GM12878 (cell line): ENCODE data around the gene METTL27. TPM values are rescaled to one million over a fixed set of nuclear protein-coding genes. Genes with fewer than 3 reads are reported as not detected.

Experiments used
- ATF7 ChIP-seq: fragments of 450-650 bp; IDR thresholded peaks from 2 replicates; pipeline ENCODE4 v1.6.1; 2016; ENCODE audit warnings: low read depth, mild to moderate bottlenecking
- HSF1 ChIP-seq: fragments of 150-350 bp; IDR thresholded peaks from 2 replicates; pipeline ENCODE4 v1.6.1; 2014; ENCODE audit warnings: mild to moderate bottlenecking, low read depth, low read length
- IKZF2 ChIP-seq, 2 experiments: fragments of 450-650 bp; IDR thresholded peaks; 2 replicates each; pipeline ENCODE4 v1.6.1; 2017; ENCODE audit warnings: mild to moderate bottlenecking in 2 of 2, moderate library complexity in 2 of 2
- MAX ChIP-seq: IDR thresholded peaks from 2 replicates; pipeline ENCODE4 v1.6.1; 2012; ENCODE audit warnings: low read depth, low read length, improper control_type of control experiment
- MLLT1 ChIP-seq: fragments of 450-650 bp; IDR thresholded peaks from 2 replicates; pipeline ENCODE4 v1.6.1; 2016; ENCODE audit warnings: mild to moderate bottlenecking
- NBN ChIP-seq: fragments of 450-650 bp; IDR thresholded peaks from 2 replicates; pipeline ENCODE4 v1.6.1; 2016
- PAX8 ChIP-seq: fragments of 450-650 bp; IDR thresholded peaks from 2 replicates; pipeline ENCODE4 v1.6.1; 2017; ENCODE audit warnings: mild to moderate bottlenecking, moderate library complexity
- PBX3 ChIP-seq: IDR thresholded peaks from 2 replicates; pipeline ENCODE4 v1.6.1; 2011; ENCODE audit warnings: mild to moderate bottlenecking, low read depth, low read length, moderate library complexity; ENCODE audit not compliant: insufficient replicate concordance
- PML ChIP-seq: IDR thresholded peaks from 2 replicates; pipeline ENCODE4 v1.6.1; 2012; ENCODE audit warnings: low read length, inconsistent platforms
- POLR2AphosphoS5 ChIP-seq: IDR thresholded peaks from 2 replicates; pipeline ENCODE4 v1.6.1; 2011; ENCODE audit warnings: mild to moderate bottlenecking, low read length, inconsistent platforms
- POU2F2 ChIP-seq: IDR thresholded peaks from 3 replicates; pipeline ENCODE4 v1.6.1; 2011; ENCODE audit warnings: low read depth, mild to moderate bottlenecking, low read length, borderline replicate concordance
- RAD21 ChIP-seq: IDR thresholded peaks from 2 replicates; pipeline ENCODE4 v1.6.1; 2011; ENCODE audit warnings: mild to moderate bottlenecking, low read depth, low read length, moderate library complexity; ENCODE audit not compliant: insufficient read depth
- SMAD5 ChIP-seq: IDR thresholded peaks from 2 replicates; pipeline ENCODE4 v1.6.1; 2016; ENCODE audit warnings: antibody characterized with exemption, low read depth
- SREBF1 ChIP-seq: IDR thresholded peaks from 2 replicates; pipeline ENCODE4 v1.6.1; 2012; ENCODE audit warnings: mild to moderate bottlenecking, low read length
- STAT3 ChIP-seq: IDR thresholded peaks from 2 replicates; pipeline ENCODE4 v1.6.1; 2011; ENCODE audit warnings: low read depth, low read length, improper control_type of control experiment
- ZBED1 ChIP-seq: IDR thresholded peaks from 2 replicates; pipeline ENCODE4 v1.6.1; 2016; ENCODE audit warnings: borderline replicate concordance
- ZBTB33 ChIP-seq: fragments of 450-650 bp; IDR thresholded peaks from 2 replicates; pipeline ENCODE4 v1.6.1; 2017; ENCODE audit warnings: mild to moderate bottlenecking
- ZNF24 ChIP-seq: fragments of 450-650 bp; IDR thresholded peaks from 2 replicates; pipeline ENCODE4 v1.6.1; 2017; ENCODE audit warnings: antibody characterized with exemption, mild to moderate bottlenecking
- ZNF384 ChIP-seq: IDR thresholded peaks from 2 replicates; pipeline ENCODE4 v1.6.1; 2012; ENCODE audit warnings: low read depth, mild to moderate bottlenecking, low read length, improper control_type of control experiment, borderline replicate concordance
- ZNF687 ChIP-seq: fragments of 450-650 bp; IDR thresholded peaks from 2 replicates; pipeline ENCODE4 v1.6.1; 2017; ENCODE audit warnings: mild to moderate bottlenecking, moderate library complexity
- polyA plus RNA-seq, 11 experiments: library from polyadenylated mRNA; depleted of rRNA in 4 of 11; unstranded in 6 of 11; stranded (reverse) in 5 of 11; fragments of >200 nt; fragmentation: Nextera tagmentation in 4 of 11; fragmentation: Illumina TruSeq in 1 of 11; extraction: Ambion mirVana in 4 of 11; extraction: Trizol in 1 of 11; gene quantifications; 1 replicate in 1 of 11; 2 replicates in 10 of 11; pipeline versions ENCODE4 v1.2.1 to v1.2.3, GENCODE V29; 2011 to 2016; ENCODE audit warnings: inconsistent platforms in 2 of 11, missing spikeins in 2 of 11, low read depth in 1 of 11
- total RNA-seq, 4 experiments: library from RNA; depleted of rRNA in 3 of 4; stranded (reverse); fragments of >200 nt in 3 of 4; fragmentation: Illumina TruSeq in 1 of 4; extraction: Trizol in 1 of 4; gene quantifications; 2 replicates each; pipeline versions ENCODE4 v1.2.1 to v1.2.3, GENCODE V29; 2013 to 2021

METTL27 gene
- total and polyA plus RNA-seq, 10 of the 15 experiments (the other 5 are each of a cell fraction or from before 2014, with no cell fraction given) = 0.10 to 3.4 (median 0.68) TPM

GRCh38 chr7:73851410-73852338 lies 9.4 kb upstream of the METTL27 start (continued):
- TF ChIP-seq MLLT1 = no peak
- no peak for TF ChIP-seq PML
- no peak for TF ChIP-seq ZBED1
- TF ChIP-seq NBN = 0 out of 2 replicates have a peak, but pooled peaks have one; percentile 19
- TF ChIP-seq ATF7 = peak; percentile 94
- TF ChIP-seq SMAD5 = no peak
- TF ChIP-seq MAX = no peak
- no peak for TF ChIP-seq PBX3
- TF ChIP-seq RAD21 = no peak
- TF ChIP-seq ZNF687 = no peak
- peak; percentile 78 to 81 for TF ChIP-seq IKZF2 (IDR thresholded peaks at IDR 0.05)
- peak; percentile 46; the same call in 1 of the 2 replicates for TF ChIP-seq ZNF384
- no peak for TF ChIP-seq STAT3
- TF ChIP-seq PAX8 = no peak
- no peak for TF ChIP-seq SREBF1
- TF ChIP-seq ZNF24 = no peak
- TF ChIP-seq ZBTB33 = no peak
- TF ChIP-seq POU2F2 = 0 out of 3 replicates have a peak, but pooled peaks have one; percentile 37
- no peak for TF ChIP-seq POLR2AphosphoS5
- no peak for TF ChIP-seq HSF1
